ENCODE measurements around the gene CDH12.

DNA sequence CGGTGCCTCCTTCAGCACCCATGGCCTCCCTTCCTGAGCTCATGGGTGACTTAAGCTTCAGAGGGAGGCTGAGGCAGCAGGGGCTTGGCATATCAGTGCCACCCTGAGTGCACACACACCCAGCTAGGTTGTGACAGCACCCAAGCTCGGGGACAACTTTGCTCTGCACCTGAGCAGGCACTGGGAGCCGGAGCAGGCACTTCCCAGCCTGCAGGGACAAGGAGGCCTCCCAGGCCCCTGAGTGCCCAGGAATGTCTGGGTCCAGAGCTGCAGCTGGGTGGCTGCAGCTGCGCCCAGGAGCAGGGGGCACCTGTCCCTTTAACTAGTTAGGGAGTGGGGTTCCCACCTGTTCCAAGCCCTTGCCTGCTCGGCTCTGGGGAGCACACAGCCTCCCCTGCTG, 48.7 kb upstream of the CDH12 start:
- TF ChIP-seq, protein P1, sequence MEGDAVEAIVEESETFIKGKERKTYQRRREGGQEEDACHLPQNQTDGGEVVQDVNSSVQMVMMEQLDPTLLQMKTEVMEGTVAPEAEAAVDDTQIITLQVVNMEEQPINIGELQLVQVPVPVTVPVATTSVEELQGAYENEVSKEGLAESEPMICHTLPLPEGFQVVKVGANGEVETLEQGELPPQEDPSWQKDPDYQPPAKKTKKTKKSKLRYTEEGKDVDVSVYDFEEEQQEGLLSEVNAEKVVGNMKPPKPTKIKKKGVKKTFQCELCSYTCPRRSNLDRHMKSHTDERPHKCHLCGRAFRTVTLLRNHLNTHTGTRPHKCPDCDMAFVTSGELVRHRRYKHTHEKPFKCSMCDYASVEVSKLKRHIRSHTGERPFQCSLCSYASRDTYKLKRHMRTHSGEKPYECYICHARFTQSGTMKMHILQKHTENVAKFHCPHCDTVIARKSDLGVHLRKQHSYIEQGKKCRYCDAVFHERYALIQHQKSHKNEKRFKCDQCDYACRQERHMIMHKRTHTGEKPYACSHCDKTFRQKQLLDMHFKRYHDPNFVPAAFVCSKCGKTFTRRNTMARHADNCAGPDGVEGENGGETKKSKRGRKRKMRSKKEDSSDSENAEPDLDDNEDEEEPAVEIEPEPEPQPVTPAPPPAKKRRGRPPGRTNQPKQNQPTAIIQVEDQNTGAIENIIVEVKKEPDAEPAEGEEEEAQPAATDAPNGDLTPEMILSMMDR (IDR thresholded peaks at IDR 0.05; ENCODE audit: insufficient read depth, low read depth, low read length) = no peak
- no peak for TF ChIP-seq EZH2 (IDR thresholded peaks at IDR 0.05; ENCODE audit: insufficient read depth, low read length)
